GM18511 (cell line): ENCODE data around the gene PMS2.
"Not testable (repeated sequence)": the region's sequence is repeated elsewhere in the genome, so short reads cannot be mapped to it uniquely, and the experiment has no call there.

Experiments used
- ATAC-seq: cut with Tn5 transposase; IDR thresholded peaks from one replicate; pipeline ENCODE4 v1.9.1; 2021; ENCODE audit warnings: mild to moderate bottlenecking, moderate library complexity; ENCODE audit not compliant: unreplicated experiment

Gene PMS2

GRCh38 chr7:6020371-6021286 is 11.8 kb upstream of the PMS2 start:
- ATAC-seq: no peak

GRCh38 chr7:6016653-6016966 is 7.8 kb upstream of the PMS2 start:
- ATAC-seq: no peak

- no peak for ATAC-seq
These were observed 7.2 kb upstream of the PMS2 start for GRCh38 chr7:6015917-6016652.

- no peak for ATAC-seq
These were observed 3.7 kb upstream of the PMS2 start for GRCh38 chr7:6012355-6013104.

GRCh38 chr7:6011541-6011940 is 2.7 kb upstream of the PMS2 start:
- no peak for ATAC-seq

GRCh38 chr7:6010370-6010769 is 1.5 kb upstream of the PMS2 start:
- ATAC-seq: not testable (repeated sequence)

GRCh38 chr7:6007835-6008590 is 836 bp downstream of the PMS2 start:
- ATAC-seq: not testable (repeated sequence)

- no peak for ATAC-seq
These were observed 1.5 kb downstream of the PMS2 start for GRCh38 chr7:6007386-6007785.

GRCh38 chr7:5997210-5997808 is 11.5 kb downstream of the PMS2 start:
- no peak for ATAC-seq

- not testable (repeated sequence) for ATAC-seq
These were observed 21.8 kb downstream of the PMS2 start for GRCh38 chr7:5987061-5987460.

GRCh38 chr7:5979680-5980314 is 29.1 kb downstream of the PMS2 start:
- not testable (repeated sequence) for ATAC-seq

GRCh38 chr7:5973580-5973979 is 35.3 kb downstream of the PMS2 start:
- ATAC-seq: not testable (repeated sequence)

- not testable (repeated sequence) for ATAC-seq
These were observed 38.4 kb downstream of the PMS2 start, which contains the start of gene RSPH10B for GRCh38 chr7:5970347-5970911. RSPH10B (minus strand) TSS chr7:5970689; CDS start chr7:5967116, 3,573 bp downstream.

GRCh38 chr7:5963810-5964209 is 45.0 kb downstream of the PMS2 start:
- ATAC-seq: not testable (repeated sequence)

GRCh38 chr7:5963205-5963604 is 45.6 kb downstream of the PMS2 start:
- ATAC-seq: not testable (repeated sequence)

GRCh38 chr7:5934945-5935450 is 73.9 kb downstream of the PMS2 start:
- ATAC-seq: not testable (repeated sequence)

- ATAC-seq: not testable (repeated sequence)
These were observed 76.8 kb downstream of the PMS2 start for GRCh38 chr7:5931905-5932644.

- ATAC-seq: not testable (repeated sequence)
These were observed 77.6 kb downstream of the PMS2 start for GRCh38 chr7:5931250-5931649.
